Nephron progenitor cell (in vitro differentiated cells): ENCODE data around the gene DNAH17.
A peak's percentile ranks its signal among the peaks of the same experiment; 100 is the strongest.

ENCODE experiments used
- DNase-seq: peaks from one replicate; pipeline ENCODE4 v3.0.0; 2021
- H3K27ac Mint-ChIP-seq: 2 replicates; pipeline ENCODE4 v1.8.0; 2021; ENCODE audit warnings: mild to moderate bottlenecking, moderate library complexity, mixed read lengths
- H3K27me3 Mint-ChIP-seq: 2 replicates; pipeline ENCODE4 v1.8.0; 2021; ENCODE audit warnings: mild to moderate bottlenecking, low read depth, mixed read lengths; ENCODE audit not compliant: poor library complexity
- H3K36me3 Mint-ChIP-seq: 2 replicates; pipeline ENCODE4 v1.8.0; 2021; ENCODE audit warnings: low read depth, mixed read lengths
- H3K4me1 Mint-ChIP-seq: 2 replicates; pipeline ENCODE4 v1.8.0; 2021; ENCODE audit warnings: mixed read lengths
- H3K4me3 Mint-ChIP-seq: 2 replicates; pipeline ENCODE4 v1.8.0; 2021; ENCODE audit warnings: mild to moderate bottlenecking, moderate library complexity, mixed read lengths
- H3K9me3 Mint-ChIP-seq: 2 replicates; pipeline ENCODE4 v1.8.0; 2021; ENCODE audit warnings: mild to moderate bottlenecking, moderate library complexity, mixed read lengths
- CTCF ChIP-seq: fragments of 200-600 bp; sonication (generic); IDR thresholded peaks from 2 replicates; pipeline ENCODE4 v1.5.0; 2021; ENCODE audit warnings: antibody characterized with exemption

The DNAH17 gene

GRCh38 chr17:78442648-78443218 lies 134.5 kb downstream of the DNAH17 start:
- no peak for TF ChIP-seq CTCF
- H3K27ac Mint-ChIP-seq = peak overlapping the region; percentile 27
- peaks cover 26% of the 10 kb centered on the region for H3K4me1 Mint-ChIP-seq
- no peaks in the 10 kb centered on the region for H3K36me3 Mint-ChIP-seq
- DNase-seq = no peak
- H3K9me3 Mint-ChIP-seq = peaks cover 6% of the 10 kb centered on the region
- peaks cover 12% of the 10 kb centered on the region for H3K27me3 Mint-ChIP-seq
- H3K4me3 Mint-ChIP-seq = peak overlapping the region; percentile 21

GRCh38 chr17:78441271-78441971 lies 135.8 kb downstream of the DNAH17 start:
- no peak for DNase-seq
- no peaks in the 10 kb centered on the region for H3K36me3 Mint-ChIP-seq
- no peak overlapping the region for H3K27ac Mint-ChIP-seq
- TF ChIP-seq CTCF = no peak
- H3K4me1 Mint-ChIP-seq = peaks cover 26% of the 10 kb centered on the region
- no peak overlapping the region for H3K4me3 Mint-ChIP-seq
- peaks cover 6% of the 10 kb centered on the region for H3K9me3 Mint-ChIP-seq
- H3K27me3 Mint-ChIP-seq = peaks cover 11% of the 10 kb centered on the region

- H3K27me3 Mint-ChIP-seq = peaks cover 11% of the 10 kb centered on the region
- DNase-seq = no peak
- H3K4me1 Mint-ChIP-seq = peaks cover 33% of the 10 kb centered on the region
- no peak overlapping the region for H3K27ac Mint-ChIP-seq
- no peaks in the 10 kb centered on the region for H3K36me3 Mint-ChIP-seq
- H3K4me3 Mint-ChIP-seq = no peak overlapping the region
- no peak for TF ChIP-seq CTCF
- peaks cover 6% of the 10 kb centered on the region for H3K9me3 Mint-ChIP-seq
These were observed 138.4 kb downstream of the DNAH17 start for GRCh38 chr17:78438694-78439325.

GRCh38 chr17:78438271-78438691 lies 138.9 kb downstream of the DNAH17 start:
- Mint-ChIP-seq H3K27ac (no peak overlapping the region), H3K4me1 (peaks cover 32% of the 10 kb centered on the region)

GRCh38 chr17:78437508-78438169 lies 139.6 kb downstream of the DNAH17 start:
- Mint-ChIP-seq H3K27ac (no peak overlapping the region), H3K36me3 (no peaks in the 10 kb centered on the region), H3K9me3 (peaks cover 6% of the 10 kb centered on the region), H3K4me1 (peaks cover 25% of the 10 kb centered on the region), H3K27me3 (peaks cover 7% of the 10 kb centered on the region), H3K4me3 (no peak overlapping the region)
- DNase-seq = no peak
- TF ChIP-seq CTCF = no peak

More at GRCh38 chr17:78438271-78438691, 138.9 kb downstream of the DNAH17 start:
- TF ChIP-seq CTCF = no peak
- no peaks in the 10 kb centered on the region for H3K36me3 Mint-ChIP-seq
- no peak overlapping the region for H3K4me3 Mint-ChIP-seq
- DNase-seq = no peak
- peaks cover 7% of the 10 kb centered on the region for H3K27me3 Mint-ChIP-seq
- H3K9me3 Mint-ChIP-seq = peaks cover 6% of the 10 kb centered on the region
